H9 (cell line): ENCODE results near the gene DISC1. TPM values are rescaled to one million over a fixed set of nuclear protein-coding genes. Genes with fewer than 3 reads are reported as not detected.

ENCODE experiments used
- DNase-seq: peaks from one replicate; pipeline ENCODE4 v3.0.0-alpha.2; 2017
- H2AFZ ChIP-seq: one replicate; pipeline ENCODE4 v1.6.1; 2013; ENCODE audit warnings: mild to moderate bottlenecking, low read length, control low read depth, moderate library complexity
- H2AK5ac ChIP-seq: 2 replicates; pipeline ENCODE4 v1.6.1; 2013; ENCODE audit warnings: low read length, control low read depth, mixed read lengths; ENCODE audit not compliant: insufficient read length
- H2BK120ac ChIP-seq: one replicate; pipeline ENCODE4 v1.6.1; 2013; ENCODE audit warnings: low read depth, mild to moderate bottlenecking, low read length, control low read depth, inconsistent platforms; ENCODE audit not compliant: poor library complexity, severe bottlenecking
- H2BK12ac ChIP-seq: 2 replicates; pipeline ENCODE4 v1.6.1; 2013; ENCODE audit warnings: low read length, control low read depth, mixed read lengths, low read depth; ENCODE audit not compliant: insufficient read length
- H2BK15ac ChIP-seq: 2 replicates; pipeline ENCODE4 v1.6.1; 2013; ENCODE audit warnings: low read depth, low read length, control low read depth
- H2BK20ac ChIP-seq: one replicate; pipeline ENCODE4 v1.6.1; 2013; ENCODE audit warnings: low read depth, mild to moderate bottlenecking, low read length, control low read depth, inconsistent platforms; ENCODE audit not compliant: poor library complexity, severe bottlenecking
- H2BK5ac ChIP-seq: 2 replicates; pipeline ENCODE4 v1.6.1; 2013; ENCODE audit warnings: low read length, control low read depth, mixed read lengths; ENCODE audit not compliant: insufficient read length
- H3K14ac ChIP-seq: 2 replicates; pipeline ENCODE4 v1.6.1; 2013; ENCODE audit warnings: low read length, control low read depth; ENCODE audit not compliant: insufficient read depth
- H3K18ac ChIP-seq: 2 replicates; pipeline ENCODE4 v1.6.1; 2013; ENCODE audit warnings: low read depth, mild to moderate bottlenecking, mixed read lengths, low read length, control low read depth; ENCODE audit not compliant: insufficient read length
- H3K23ac ChIP-seq: 2 replicates; pipeline ENCODE4 v1.6.1; 2013; ENCODE audit warnings: low read length, control low read depth, mixed read lengths, low read depth; ENCODE audit not compliant: insufficient read length
- H3K23me2 ChIP-seq: 2 replicates; pipeline ENCODE4 v1.6.1; 2013; ENCODE audit warnings: low read depth, mild to moderate bottlenecking, mixed read lengths, low read length, control low read depth; ENCODE audit not compliant: insufficient read length, poor library complexity, severe bottlenecking
- H3K27ac ChIP-seq: 2 replicates; pipeline ENCODE4 v1.5.1; 2013; ENCODE audit warnings: low read length, control low read depth, mixed read lengths, low read depth; ENCODE audit not compliant: insufficient read length
- H3K27me3 ChIP-seq: 2 replicates; pipeline ENCODE4 v1.6.1; 2013; ENCODE audit warnings: low read length, control low read depth, inconsistent platforms; ENCODE audit not compliant: insufficient read depth
- H3K4ac ChIP-seq: 2 replicates; pipeline ENCODE4 v1.6.1; 2013; ENCODE audit warnings: low read depth, mild to moderate bottlenecking, control low read depth, inconsistent platforms, low read length, moderate library complexity
- H3K4me1 ChIP-seq: 2 replicates; pipeline ENCODE4 v1.6.1; 2013; ENCODE audit warnings: low read length, control low read depth, inconsistent platforms; ENCODE audit not compliant: insufficient read depth
- H3K4me2 ChIP-seq: 2 replicates; pipeline ENCODE4 v1.6.1; 2013; ENCODE audit warnings: low read length, control low read depth, mixed read lengths; ENCODE audit not compliant: insufficient read length, insufficient read depth
- H3K56ac ChIP-seq: 2 replicates; pipeline ENCODE4 v1.6.1; 2013; ENCODE audit warnings: low read depth, mild to moderate bottlenecking, mixed read lengths, low read length, control low read depth; ENCODE audit not compliant: insufficient read length
- H3K79me1 ChIP-seq: 2 replicates; pipeline ENCODE4 v1.6.1; 2013; ENCODE audit warnings: low read depth, mild to moderate bottlenecking, moderate library complexity, low read length, control low read depth, inconsistent platforms; ENCODE audit not compliant: insufficient read depth, poor library complexity, severe bottlenecking
- H3K79me2 ChIP-seq: 2 replicates; pipeline ENCODE4 v1.6.1; 2013; ENCODE audit warnings: low read length, control low read depth, inconsistent platforms; ENCODE audit not compliant: insufficient read depth
- H3K9ac ChIP-seq: 2 replicates; pipeline ENCODE4 v1.6.1; 2013; ENCODE audit warnings: low read length, control low read depth, mixed read lengths; ENCODE audit not compliant: insufficient read length; ENCODE audit errors: extremely low read depth
- H3K9me3 ChIP-seq: one replicate; pipeline ENCODE4 v1.6.1; 2013; ENCODE audit warnings: low read depth, low read length, inconsistent platforms; ENCODE audit not compliant: control insufficient read depth
- H3T11ph ChIP-seq: one replicate; pipeline ENCODE4 v1.6.1; 2013; ENCODE audit warnings: mild to moderate bottlenecking, low read length, control low read depth, inconsistent platforms
- H4K20me1 ChIP-seq: one replicate; pipeline ENCODE4 v1.6.1; 2013; ENCODE audit not compliant: control insufficient read depth, insufficient read length, insufficient read depth
- H4K5ac ChIP-seq: 2 replicates; pipeline ENCODE4 v1.6.1; 2013; ENCODE audit warnings: low read depth, mild to moderate bottlenecking, mixed read lengths, low read length, control low read depth; ENCODE audit not compliant: insufficient read length
- H4K8ac ChIP-seq: replicated peaks from 2 replicates; pipeline ENCODE4 v1.6.1; 2013; ENCODE audit warnings: low read length, control low read depth, mixed read lengths, low read depth; ENCODE audit not compliant: insufficient read length
- H4K91ac ChIP-seq: 2 replicates; pipeline ENCODE4 v1.6.1; 2013; ENCODE audit warnings: low read depth, mild to moderate bottlenecking, moderate library complexity, mixed read lengths, low read length, control low read depth; ENCODE audit not compliant: insufficient read length
- H3K27ac Mint-ChIP-seq, 3 experiments: 2 replicates in 2 of 3; 3 replicates in 1 of 3; pipeline ENCODE4 v1.8.0; 2020 to 2021; ENCODE audit warnings: mixed read lengths in 3 of 3, mild to moderate bottlenecking in 1 of 3, moderate library complexity in 1 of 3
- H3K27me3 Mint-ChIP-seq: 2 replicates; pipeline ENCODE4 v1.8.0; 2021; ENCODE audit warnings: low read depth, mild to moderate bottlenecking, moderate library complexity, mixed read lengths
- H3K36me3 Mint-ChIP-seq, 3 experiments: 2 replicates in 2 of 3; 3 replicates in 1 of 3; pipeline ENCODE4 v1.8.0; 2020 to 2021; ENCODE audit warnings: low read depth in 3 of 3, mixed read lengths in 3 of 3; ENCODE audit not compliant: insufficient read depth in 1 of 3
- H3K4me1 Mint-ChIP-seq, 2 experiments: 2 replicates each; pipeline ENCODE4 v1.8.0; 2020; ENCODE audit warnings: mixed read lengths in 2 of 2
- H3K4me3 Mint-ChIP-seq, 2 experiments: 2 replicates in 1 of 2; 3 replicates in 1 of 2; pipeline ENCODE4 v1.8.0; 2020 to 2021; ENCODE audit warnings: mild to moderate bottlenecking in 2 of 2, mixed read lengths in 2 of 2, moderate library complexity in 1 of 2
- H3K9me3 Mint-ChIP-seq, 2 experiments: 2 replicates in 1 of 2; 3 replicates in 1 of 2; pipeline ENCODE4 v1.8.0; 2020; ENCODE audit warnings: mild to moderate bottlenecking in 2 of 2, mixed read lengths in 2 of 2, moderate library complexity in 1 of 2
- WGBS: extraction: QIAGEN DNeasy Blood & Tissue Kit; methylation state at CpG from one replicate; pipeline ENCODE4 v1.1.7; 2013; ENCODE audit warnings: missing lambda C conversion rate, low lambda C conversion rate, mixed read lengths; ENCODE audit not compliant: insufficient read length; ENCODE audit errors: extremely low coverage; 5-methylcytosine and 5-hydroxymethylcytosine counted together
- total RNA-seq: library from RNA; stranded (reverse); gene quantifications from 2 replicates; pipeline ENCODE4 v1.2.1, GENCODE V29; 2021
- TF ChIP-seq, protein P1 (sequence below): fragments of 200-600 bp; sonication (generic); conservative IDR thresholded peaks from 3 replicates; pipeline ENCODE4 v1.8.0; 2021; ENCODE audit warnings: antibody characterized with exemption, mild to moderate bottlenecking

Gene DISC1
- total RNA-seq, 1 experiment from 2014 or later, result 2.5 TPM

DNA sequence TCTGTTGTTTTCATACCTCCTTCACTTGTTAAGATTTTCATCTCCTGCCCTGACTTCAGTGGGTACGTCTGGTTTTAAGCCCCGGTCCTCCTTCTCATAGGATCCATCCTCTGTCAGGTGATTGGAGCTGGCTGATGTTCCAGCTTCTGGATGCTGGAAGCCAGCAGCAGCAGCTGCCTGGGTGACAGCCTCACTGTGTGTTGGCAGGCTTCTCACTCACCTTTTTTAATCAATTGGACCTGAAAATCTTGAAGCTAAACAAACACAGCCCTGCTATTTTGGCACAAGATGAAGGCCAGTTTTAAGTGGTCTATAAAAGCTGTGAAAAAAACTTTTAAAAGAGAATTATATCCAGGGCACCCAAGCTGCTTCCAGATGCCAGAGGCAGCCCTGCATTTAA, 181.0 kb downstream of the DISC1 start:
- Histone ChIP-seq H3K27me3 (no peaks in the 10 kb centered on the region), H4K91ac (no peak overlapping the region), H2BK15ac (no peak overlapping the region), H3K4me1 (no peaks in the 10 kb centered on the region), H3K14ac (no peak overlapping the region), H3K23me2 (no peaks in the 10 kb centered on the region), H3K4me2 (no peak overlapping the region), H3K18ac (no peak overlapping the region), H4K5ac (no peak overlapping the region), H3K9me3 (no peaks in the 10 kb centered on the region), H4K8ac (no peak overlapping the region), H2AFZ (no peak overlapping the region), H3K27ac (no peak overlapping the region), H3K56ac (no peak overlapping the region), H2BK5ac (no peak overlapping the region), H3K23ac (no peak overlapping the region), H3K9ac (no peak overlapping the region), H2AK5ac (no peak overlapping the region), H4K20me1 (no peaks in the 10 kb centered on the region), H3K79me2 (no peaks in the 10 kb centered on the region; the same call in 1 of the 2 replicates), H2BK12ac (no peak overlapping the region), H3K4ac (no peak overlapping the region), H2BK120ac (no peak overlapping the region), H3T11ph (no peak overlapping the region), H3K79me1 (no peaks in the 10 kb centered on the region), H2BK20ac (no peak overlapping the region)
- Mint-ChIP-seq H3K4me3 (no peak overlapping the region), H3K36me3 (no peaks in the 10 kb centered on the region), H3K27ac (no peak overlapping the region), H3K27me3 (peaks cover 2% of the 10 kb centered on the region; the same call in 1 of the 2 replicates), H3K9me3 (no peaks in the 10 kb centered on the region), H3K4me1 (0 out of 4 replicates have a peak, but pooled peaks cover 0 to 3% of the 10 kb centered on the region in 2 experiments)
- TF ChIP-seq, protein P1, sequence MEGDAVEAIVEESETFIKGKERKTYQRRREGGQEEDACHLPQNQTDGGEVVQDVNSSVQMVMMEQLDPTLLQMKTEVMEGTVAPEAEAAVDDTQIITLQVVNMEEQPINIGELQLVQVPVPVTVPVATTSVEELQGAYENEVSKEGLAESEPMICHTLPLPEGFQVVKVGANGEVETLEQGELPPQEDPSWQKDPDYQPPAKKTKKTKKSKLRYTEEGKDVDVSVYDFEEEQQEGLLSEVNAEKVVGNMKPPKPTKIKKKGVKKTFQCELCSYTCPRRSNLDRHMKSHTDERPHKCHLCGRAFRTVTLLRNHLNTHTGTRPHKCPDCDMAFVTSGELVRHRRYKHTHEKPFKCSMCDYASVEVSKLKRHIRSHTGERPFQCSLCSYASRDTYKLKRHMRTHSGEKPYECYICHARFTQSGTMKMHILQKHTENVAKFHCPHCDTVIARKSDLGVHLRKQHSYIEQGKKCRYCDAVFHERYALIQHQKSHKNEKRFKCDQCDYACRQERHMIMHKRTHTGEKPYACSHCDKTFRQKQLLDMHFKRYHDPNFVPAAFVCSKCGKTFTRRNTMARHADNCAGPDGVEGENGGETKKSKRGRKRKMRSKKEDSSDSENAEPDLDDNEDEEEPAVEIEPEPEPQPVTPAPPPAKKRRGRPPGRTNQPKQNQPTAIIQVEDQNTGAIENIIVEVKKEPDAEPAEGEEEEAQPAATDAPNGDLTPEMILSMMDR, result no peak
- no peak for DNase-seq
- no CpG with 5 or more reads among the region's 2 CpGs for WGBS
